ENCODE data around the gene C2orf76.
"Not testable (repeated sequence)": the region's sequence is repeated elsewhere in the genome, so short reads cannot be mapped to it uniquely, and the experiment has no call there.

GRCh38 chr2:119403618-119404017 lies 37.0 kb upstream of the C2orf76 start:
- not testable (repeated sequence) for TF ChIP-seq CTCF, POLR2A (IDR thresholded peaks at IDR 0.05)

All from uterus (tissue), 2 donors.